OCI-LY3 (cell line): ENCODE results near the gene ANO4.

ENCODE experiments used
- H2AFZ ChIP-seq: fragments of 200-600, 300-600 bp; shearing (Covaris generic); 2 replicates; pipeline ENCODE4 v1.6.0; 2014; ENCODE audit warnings: antibody characterized with exemption, low read depth, low read length
- H3K27ac ChIP-seq: fragments of 200-600, 300-600 bp; sonication (generic); 2 replicates; pipeline ENCODE4 v1.5.1; 2014; ENCODE audit warnings: mild to moderate bottlenecking, low read length, moderate library complexity, mixed read lengths
- H3K27me3 ChIP-seq: fragments of 200-600, 300-600 bp; sonication (generic); 2 replicates; pipeline ENCODE4 v1.6.1; 2014; ENCODE audit warnings: low read depth, low read length, mixed read lengths
- H3K36me3 ChIP-seq: fragments of 200-600, 300-600 bp; sonication (generic); replicated peaks from 2 replicates; pipeline ENCODE3; 2014; ENCODE audit warnings: low read depth, low read length, mixed read lengths
- H3K4me1 ChIP-seq: fragments of 300-600, 200-600 bp; sonication (generic); 2 replicates; pipeline ENCODE4 v1.6.1; 2014; ENCODE audit warnings: low read length, mixed read lengths
- H3K4me2 ChIP-seq: fragments of 200-600, 300-600 bp; sonication (generic); 2 replicates; pipeline ENCODE4 v1.6.1; 2014; ENCODE audit warnings: low read length, mixed read lengths
- H3K4me3 ChIP-seq: fragments of 300-600, 200-600 bp; sonication (generic); 2 replicates; pipeline ENCODE4 v1.5.1; 2014; ENCODE audit warnings: antibody characterized with exemption, mild to moderate bottlenecking, low read length, moderate library complexity
- H3K79me2 ChIP-seq: fragments of 300-600, 200-600 bp; shearing (Covaris generic); 2 replicates; pipeline ENCODE4 v1.6.1; 2014; ENCODE audit warnings: mild to moderate bottlenecking, low read length, mixed read lengths
- H3K9ac ChIP-seq: fragments of 300-600, 200-600 bp; shearing (Covaris generic); 2 replicates; pipeline ENCODE4 v1.6.0; 2014; ENCODE audit warnings: mild to moderate bottlenecking, low read length, moderate library complexity
- H3K9me3 ChIP-seq: fragments of 200-600, 300-600 bp; shearing (Covaris generic); 2 replicates; pipeline ENCODE4 v1.6.1; 2014; ENCODE audit warnings: low read length, mixed read lengths; ENCODE audit not compliant: insufficient read depth
- H4K20me1 ChIP-seq: fragments of 200-600, 300-600 bp; sonication (generic); 2 replicates; pipeline ENCODE4 v1.6.1; 2016; ENCODE audit warnings: low read length, mixed read lengths; ENCODE audit not compliant: insufficient read depth
- EZH2phosphoT487 ChIP-seq: fragments of 200-600 bp; shearing (Covaris generic); IDR thresholded peaks from 2 replicates; pipeline ENCODE4 v1.6.1; 2018; ENCODE audit warnings: antibody characterized with exemption, mixed run types, low read depth
- TF ChIP-seq, protein P1 (sequence below): fragments of 200-600, 300-600 bp; sonication (generic); IDR thresholded peaks from 2 replicates; pipeline ENCODE4 v1.5.1; 2014; ENCODE audit warnings: antibody characterized with exemption, low read length, low read depth

Gene ANO4

DNA sequence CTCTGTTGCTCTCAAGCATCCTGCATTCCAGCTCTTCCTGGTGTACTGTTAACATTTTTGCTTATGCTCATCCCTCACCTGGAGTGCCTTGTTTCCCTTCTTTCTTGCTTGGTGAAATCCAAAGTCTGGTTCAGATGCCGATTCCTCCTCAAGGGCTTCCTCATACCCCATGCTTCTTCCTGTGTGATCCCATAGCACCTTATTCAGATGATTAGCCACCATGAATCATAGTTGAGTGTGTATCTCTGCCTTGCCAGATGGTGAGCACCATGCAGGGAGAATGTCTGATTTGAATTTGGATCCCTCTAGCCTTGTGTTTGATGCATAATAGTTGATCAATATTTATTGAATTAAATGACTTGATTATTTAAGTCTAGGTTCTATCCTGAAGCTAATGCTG is 39.4 kb upstream of the ANO4 start:
- Histone ChIP-seq H3K4me1 (no peaks in the 10 kb centered on the region), H4K20me1 (no peaks in the 10 kb centered on the region), H3K9ac (no peak overlapping the region), H3K27me3 (peaks cover 7% of the 10 kb centered on the region; the same call in 1 of the 2 replicates), H3K9me3 (no peaks in the 10 kb centered on the region), H3K4me2 (no peak overlapping the region), H3K79me2 (no peaks in the 10 kb centered on the region), H3K36me3 (no peaks in the 10 kb centered on the region), H3K4me3 (no peak overlapping the region), H2AFZ (no peak overlapping the region), H3K27ac (no peak overlapping the region)
- no peak for TF ChIP-seq EZH2phosphoT487
- TF ChIP-seq, protein P1, sequence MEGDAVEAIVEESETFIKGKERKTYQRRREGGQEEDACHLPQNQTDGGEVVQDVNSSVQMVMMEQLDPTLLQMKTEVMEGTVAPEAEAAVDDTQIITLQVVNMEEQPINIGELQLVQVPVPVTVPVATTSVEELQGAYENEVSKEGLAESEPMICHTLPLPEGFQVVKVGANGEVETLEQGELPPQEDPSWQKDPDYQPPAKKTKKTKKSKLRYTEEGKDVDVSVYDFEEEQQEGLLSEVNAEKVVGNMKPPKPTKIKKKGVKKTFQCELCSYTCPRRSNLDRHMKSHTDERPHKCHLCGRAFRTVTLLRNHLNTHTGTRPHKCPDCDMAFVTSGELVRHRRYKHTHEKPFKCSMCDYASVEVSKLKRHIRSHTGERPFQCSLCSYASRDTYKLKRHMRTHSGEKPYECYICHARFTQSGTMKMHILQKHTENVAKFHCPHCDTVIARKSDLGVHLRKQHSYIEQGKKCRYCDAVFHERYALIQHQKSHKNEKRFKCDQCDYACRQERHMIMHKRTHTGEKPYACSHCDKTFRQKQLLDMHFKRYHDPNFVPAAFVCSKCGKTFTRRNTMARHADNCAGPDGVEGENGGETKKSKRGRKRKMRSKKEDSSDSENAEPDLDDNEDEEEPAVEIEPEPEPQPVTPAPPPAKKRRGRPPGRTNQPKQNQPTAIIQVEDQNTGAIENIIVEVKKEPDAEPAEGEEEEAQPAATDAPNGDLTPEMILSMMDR = no peak

DNA sequence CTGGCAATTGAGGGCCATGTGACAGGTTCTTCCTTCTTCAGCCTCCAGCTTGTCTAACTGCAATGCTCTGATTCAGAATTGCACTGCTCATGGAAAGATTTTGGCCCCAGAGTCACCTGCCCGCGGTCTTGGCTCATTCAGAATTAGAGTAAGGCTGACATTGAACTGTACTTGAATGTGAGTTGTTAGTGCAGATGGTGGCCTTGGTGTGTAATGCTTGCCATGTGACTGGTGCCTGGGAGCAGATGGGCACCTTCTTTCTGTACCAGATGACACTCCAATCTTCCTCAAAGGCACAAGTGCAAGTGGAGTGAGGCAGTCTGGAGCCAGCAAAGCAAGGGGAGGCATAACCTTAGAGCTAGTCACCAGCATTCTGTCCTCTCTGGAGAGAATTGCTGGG is 36.5 kb upstream of the ANO4 start:
- Histone ChIP-seq H3K27ac (no peak overlapping the region), H4K20me1 (no peaks in the 10 kb centered on the region), H3K79me2 (no peaks in the 10 kb centered on the region), H3K27me3 (peaks cover 7% of the 10 kb centered on the region; the same call in 1 of the 2 replicates), H3K9me3 (no peaks in the 10 kb centered on the region), H2AFZ (no peak overlapping the region), H3K36me3 (no peaks in the 10 kb centered on the region), H3K4me2 (no peak overlapping the region), H3K4me1 (no peaks in the 10 kb centered on the region), H3K4me3 (no peak overlapping the region), H3K9ac (no peak overlapping the region)
- TF ChIP-seq, protein P1 = no peak
- TF ChIP-seq EZH2phosphoT487 = no peak

DNA sequence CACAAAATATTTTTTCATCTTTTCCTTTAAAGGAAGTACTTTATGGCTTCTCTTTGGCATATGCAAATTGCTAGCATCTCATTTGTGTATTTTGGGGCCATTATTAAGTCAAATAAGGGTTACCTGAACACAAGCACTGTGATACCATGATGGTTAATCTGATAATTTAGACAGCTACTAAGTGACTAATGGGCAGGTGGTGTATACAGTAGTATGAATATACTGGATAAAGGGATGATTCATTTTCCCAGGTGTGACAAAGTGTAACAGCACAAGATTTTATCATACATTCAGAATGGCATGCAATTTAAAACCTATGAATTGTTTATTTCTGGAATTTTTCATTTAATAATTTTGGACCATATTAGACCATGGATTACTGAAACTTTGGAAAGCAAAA is 27.2 kb upstream of the ANO4 start:
- no peaks in the 10 kb centered on the region for H3K36me3 ChIP-seq
- H3K27me3 ChIP-seq = no peaks in the 10 kb centered on the region
- H4K20me1 ChIP-seq = no peaks in the 10 kb centered on the region
- H3K27ac ChIP-seq = no peak overlapping the region
- H2AFZ ChIP-seq = no peak overlapping the region
- TF ChIP-seq, protein P1 = no peak
- no peak for TF ChIP-seq EZH2phosphoT487
- H3K79me2 ChIP-seq = no peaks in the 10 kb centered on the region
- H3K9me3 ChIP-seq = no peaks in the 10 kb centered on the region; the same call in 1 of the 2 replicates
- H3K4me3 ChIP-seq = no peak overlapping the region
- no peaks in the 10 kb centered on the region for H3K4me1 ChIP-seq
- H3K4me2 ChIP-seq = no peak overlapping the region
- H3K9ac ChIP-seq = no peak overlapping the region

DNA sequence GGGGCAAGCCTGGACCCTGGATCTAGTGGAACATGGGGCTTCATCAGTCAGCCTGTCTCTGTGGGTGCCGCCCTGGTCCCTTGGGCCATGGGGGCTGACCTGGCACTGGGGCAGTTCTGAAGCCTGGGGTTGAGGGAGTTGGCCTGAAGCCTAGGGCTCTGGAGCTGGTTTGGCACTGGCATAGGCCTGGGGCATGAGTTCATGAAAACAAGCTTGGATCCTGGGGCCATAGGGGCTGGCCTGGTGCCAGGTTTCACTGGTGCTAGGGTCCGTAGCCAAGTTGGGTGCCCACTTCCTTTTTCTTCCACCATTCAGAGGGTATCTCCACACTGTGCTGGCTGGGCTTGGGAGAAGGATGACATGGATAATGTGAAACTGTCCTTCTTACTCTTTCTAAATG is 26.6 kb upstream of the ANO4 start:
- no peaks in the 10 kb centered on the region for H3K36me3 ChIP-seq
- no peaks in the 10 kb centered on the region for H3K79me2 ChIP-seq
- no peak overlapping the region for H3K4me3 ChIP-seq
- no peaks in the 10 kb centered on the region for H3K4me1 ChIP-seq
- H3K4me2 ChIP-seq = no peak overlapping the region
- H3K9me3 ChIP-seq = no peaks in the 10 kb centered on the region; the same call in 1 of the 2 replicates
- H4K20me1 ChIP-seq = no peaks in the 10 kb centered on the region
- TF ChIP-seq, protein P1 = no peak
- TF ChIP-seq EZH2phosphoT487 = no peak
- no peak overlapping the region for H3K9ac ChIP-seq
- H3K27ac ChIP-seq = no peak overlapping the region
- no peaks in the 10 kb centered on the region for H3K27me3 ChIP-seq
- H2AFZ ChIP-seq = no peak overlapping the region
